Measurements from ENCODE around the gene TNFRSF8.

Gene TNFRSF8

GRCh38 chr1:12189328-12189682 is 126.2 kb downstream of the TNFRSF8 start:
- TF ChIP-seq REST (IDR thresholded peaks at IDR 0.05; ENCODE audit: insufficient read depth in 1 of 2, low read depth in 2 of 2, low read length in 2 of 2) = no peak
- no peak for TF ChIP-seq FOXP2 (optimal IDR thresholded peaks at IDR 0.05; ENCODE audit: borderline replicate concordance, extremely low read depth, extremely low read length, insufficient read depth)
- TF ChIP-seq POLR2AphosphoS5 (IDR thresholded peaks at IDR 0.05; ENCODE audit: low read depth, low read length) = no peak
- no peak for TF ChIP-seq SIN3A (IDR thresholded peaks at IDR 0.05; ENCODE audit: borderline replicate concordance, insufficient read depth, low read length)
- no peak for TF ChIP-seq TAF1 (IDR thresholded peaks at IDR 0.05; ENCODE audit: borderline replicate concordance, insufficient read depth, low read length)

- no peak for TF ChIP-seq POLR2AphosphoS5 (IDR thresholded peaks at IDR 0.05; ENCODE audit: low read depth, low read length)
- TF ChIP-seq SIN3A (IDR thresholded peaks at IDR 0.05; ENCODE audit: borderline replicate concordance, insufficient read depth, low read length) = no peak
- no peak for TF ChIP-seq REST (IDR thresholded peaks at IDR 0.05; ENCODE audit: insufficient read depth in 1 of 2, low read depth in 2 of 2, low read length in 2 of 2)
- TF ChIP-seq TAF1 (IDR thresholded peaks at IDR 0.05; ENCODE audit: borderline replicate concordance, insufficient read depth, low read length) = no peak
- no peak for TF ChIP-seq FOXP2 (optimal IDR thresholded peaks at IDR 0.05; ENCODE audit: borderline replicate concordance, extremely low read depth, extremely low read length, insufficient read depth)
Observed at GRCh38 chr1:12191242-12192032, 128.3 kb downstream of the TNFRSF8 start.
